ENCODE results near the gene PKNOX2. TPM values are rescaled to one million over a fixed set of nuclear protein-coding genes. Genes with fewer than 3 reads are reported as not detected.

The PKNOX2 gene
- total and polyA plus RNA-seq, 2 of the 8 experiments (the other 6 are each of a cell fraction or from before 2014, with no cell fraction given) = 2.0 TPM

DNA sequence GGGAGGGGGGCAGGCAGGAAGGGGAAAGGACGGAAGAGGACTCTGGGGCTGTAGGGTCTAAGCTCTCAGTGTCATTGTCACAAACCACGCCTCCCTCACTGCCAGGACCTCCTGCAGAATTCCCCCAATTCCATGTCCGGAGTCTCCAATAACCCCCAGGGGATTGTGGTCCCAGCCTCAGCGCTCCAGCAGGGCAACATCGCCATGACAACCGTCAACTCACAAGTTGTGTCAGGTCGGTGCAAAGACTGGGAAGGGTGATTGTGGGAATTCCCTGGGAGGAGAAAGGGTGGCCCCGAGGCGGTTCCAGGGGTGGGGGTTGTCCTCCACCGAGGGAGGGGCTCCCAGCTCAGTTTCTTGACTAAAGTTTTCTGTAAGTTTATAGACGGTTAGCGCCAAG lies 245.5 kb downstream of the PKNOX2 start (continued):
- TF ChIP-seq, protein P1, sequence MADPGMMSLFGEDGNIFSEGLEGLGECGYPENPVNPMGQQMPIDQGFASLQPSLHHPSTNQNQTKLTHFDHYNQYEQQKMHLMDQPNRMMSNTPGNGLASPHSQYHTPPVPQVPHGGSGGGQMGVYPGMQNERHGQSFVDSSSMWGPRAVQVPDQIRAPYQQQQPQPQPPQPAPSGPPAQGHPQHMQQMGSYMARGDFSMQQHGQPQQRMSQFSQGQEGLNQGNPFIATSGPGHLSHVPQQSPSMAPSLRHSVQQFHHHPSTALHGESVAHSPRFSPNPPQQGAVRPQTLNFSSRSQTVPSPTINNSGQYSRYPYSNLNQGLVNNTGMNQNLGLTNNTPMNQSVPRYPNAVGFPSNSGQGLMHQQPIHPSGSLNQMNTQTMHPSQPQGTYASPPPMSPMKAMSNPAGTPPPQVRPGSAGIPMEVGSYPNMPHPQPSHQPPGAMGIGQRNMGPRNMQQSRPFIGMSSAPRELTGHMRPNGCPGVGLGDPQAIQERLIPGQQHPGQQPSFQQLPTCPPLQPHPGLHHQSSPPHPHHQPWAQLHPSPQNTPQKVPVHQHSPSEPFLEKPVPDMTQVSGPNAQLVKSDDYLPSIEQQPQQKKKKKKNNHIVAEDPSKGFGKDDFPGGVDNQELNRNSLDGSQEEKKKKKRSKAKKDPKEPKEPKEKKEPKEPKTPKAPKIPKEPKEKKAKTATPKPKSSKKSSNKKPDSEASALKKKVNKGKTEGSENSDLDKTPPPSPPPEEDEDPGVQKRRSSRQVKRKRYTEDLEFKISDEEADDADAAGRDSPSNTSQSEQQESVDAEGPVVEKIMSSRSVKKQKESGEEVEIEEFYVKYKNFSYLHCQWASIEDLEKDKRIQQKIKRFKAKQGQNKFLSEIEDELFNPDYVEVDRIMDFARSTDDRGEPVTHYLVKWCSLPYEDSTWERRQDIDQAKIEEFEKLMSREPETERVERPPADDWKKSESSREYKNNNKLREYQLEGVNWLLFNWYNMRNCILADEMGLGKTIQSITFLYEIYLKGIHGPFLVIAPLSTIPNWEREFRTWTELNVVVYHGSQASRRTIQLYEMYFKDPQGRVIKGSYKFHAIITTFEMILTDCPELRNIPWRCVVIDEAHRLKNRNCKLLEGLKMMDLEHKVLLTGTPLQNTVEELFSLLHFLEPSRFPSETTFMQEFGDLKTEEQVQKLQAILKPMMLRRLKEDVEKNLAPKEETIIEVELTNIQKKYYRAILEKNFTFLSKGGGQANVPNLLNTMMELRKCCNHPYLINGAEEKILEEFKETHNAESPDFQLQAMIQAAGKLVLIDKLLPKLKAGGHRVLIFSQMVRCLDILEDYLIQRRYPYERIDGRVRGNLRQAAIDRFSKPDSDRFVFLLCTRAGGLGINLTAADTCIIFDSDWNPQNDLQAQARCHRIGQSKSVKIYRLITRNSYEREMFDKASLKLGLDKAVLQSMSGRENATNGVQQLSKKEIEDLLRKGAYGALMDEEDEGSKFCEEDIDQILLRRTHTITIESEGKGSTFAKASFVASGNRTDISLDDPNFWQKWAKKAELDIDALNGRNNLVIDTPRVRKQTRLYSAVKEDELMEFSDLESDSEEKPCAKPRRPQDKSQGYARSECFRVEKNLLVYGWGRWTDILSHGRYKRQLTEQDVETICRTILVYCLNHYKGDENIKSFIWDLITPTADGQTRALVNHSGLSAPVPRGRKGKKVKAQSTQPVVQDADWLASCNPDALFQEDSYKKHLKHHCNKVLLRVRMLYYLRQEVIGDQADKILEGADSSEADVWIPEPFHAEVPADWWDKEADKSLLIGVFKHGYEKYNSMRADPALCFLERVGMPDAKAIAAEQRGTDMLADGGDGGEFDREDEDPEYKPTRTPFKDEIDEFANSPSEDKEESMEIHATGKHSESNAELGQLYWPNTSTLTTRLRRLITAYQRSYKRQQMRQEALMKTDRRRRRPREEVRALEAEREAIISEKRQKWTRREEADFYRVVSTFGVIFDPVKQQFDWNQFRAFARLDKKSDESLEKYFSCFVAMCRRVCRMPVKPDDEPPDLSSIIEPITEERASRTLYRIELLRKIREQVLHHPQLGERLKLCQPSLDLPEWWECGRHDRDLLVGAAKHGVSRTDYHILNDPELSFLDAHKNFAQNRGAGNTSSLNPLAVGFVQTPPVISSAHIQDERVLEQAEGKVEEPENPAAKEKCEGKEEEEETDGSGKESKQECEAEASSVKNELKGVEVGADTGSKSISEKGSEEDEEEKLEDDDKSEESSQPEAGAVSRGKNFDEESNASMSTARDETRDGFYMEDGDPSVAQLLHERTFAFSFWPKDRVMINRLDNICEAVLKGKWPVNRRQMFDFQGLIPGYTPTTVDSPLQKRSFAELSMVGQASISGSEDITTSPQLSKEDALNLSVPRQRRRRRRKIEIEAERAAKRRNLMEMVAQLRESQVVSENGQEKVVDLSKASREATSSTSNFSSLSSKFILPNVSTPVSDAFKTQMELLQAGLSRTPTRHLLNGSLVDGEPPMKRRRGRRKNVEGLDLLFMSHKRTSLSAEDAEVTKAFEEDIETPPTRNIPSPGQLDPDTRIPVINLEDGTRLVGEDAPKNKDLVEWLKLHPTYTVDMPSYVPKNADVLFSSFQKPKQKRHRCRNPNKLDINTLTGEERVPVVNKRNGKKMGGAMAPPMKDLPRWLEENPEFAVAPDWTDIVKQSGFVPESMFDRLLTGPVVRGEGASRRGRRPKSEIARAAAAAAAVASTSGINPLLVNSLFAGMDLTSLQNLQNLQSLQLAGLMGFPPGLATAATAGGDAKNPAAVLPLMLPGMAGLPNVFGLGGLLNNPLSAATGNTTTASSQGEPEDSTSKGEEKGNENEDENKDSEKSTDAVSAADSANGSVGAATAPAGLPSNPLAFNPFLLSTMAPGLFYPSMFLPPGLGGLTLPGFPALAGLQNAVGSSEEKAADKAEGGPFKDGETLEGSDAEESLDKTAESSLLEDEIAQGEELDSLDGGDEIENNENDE (IDR thresholded peaks at IDR 0.05; ENCODE audit: insufficient replicate concordance, low read length) = no peak
- no peak for TF ChIP-seq BRCA1 (IDR thresholded peaks at IDR 0.05; ENCODE audit: low read depth, low read length)
- TF ChIP-seq BCL11A (IDR thresholded peaks at IDR 0.05; ENCODE audit: low read depth in 2 of 2, low read length in 2 of 2) = no peak

Data from H1 (cell line).